Ecto neural progenitor cell (in vitro differentiated cells): ENCODE results near the gene ANKS3.

ENCODE experiments used
- DNase-seq: peaks from one replicate; pipeline ENCODE4 v3.0.0-alpha.2; 2018; ENCODE audit warnings: low spot score

ANKS3 gene

GRCh38 chr16:4734063-4734729 lies at the start of gene ANKS3, which contains the start of gene DNAAF8:
ANKS3 (minus strand) TSS chr16:4734271; CDS start chr16:4730149, 4,122 bp downstream.
DNAAF8 (plus strand) TSS chr16:4734537; CDS start chr16:4736515, 1,978 bp downstream.
- DNase-seq: peak; percentile 96

GRCh38 chr16:4783251-4783950 lies 49.3 kb upstream of the ANKS3 start:
- DNase-seq: no peak

GRCh38 chr16:4780235-4780634 lies 46.2 kb upstream of the ANKS3 start:
- no peak for DNase-seq

- no peak for DNase-seq
These were observed 44.0 kb upstream of the ANKS3 start for GRCh38 chr16:4778050-4778392.

GRCh38 chr16:4777339-4778049 lies 43.4 kb upstream of the ANKS3 start:
- no peak for DNase-seq

- no peak for DNase-seq
These were observed 42.2 kb upstream of the ANKS3 start for GRCh38 chr16:4776141-4776705.

- DNase-seq: no peak
These were observed 40.9 kb upstream of the ANKS3 start for GRCh38 chr16:4775005-4775404.

- DNase-seq: no peak
These were observed 38.3 kb upstream of the ANKS3 start for GRCh38 chr16:4772351-4772750.

- no peak for DNase-seq
These were observed 37.6 kb upstream of the ANKS3 start for GRCh38 chr16:4771646-4772045.

- DNase-seq: no peak
These were observed 35.2 kb upstream of the ANKS3 start for GRCh38 chr16:4769306-4769638.

GRCh38 chr16:4768549-4769305 lies 34.7 kb upstream of the ANKS3 start:
- peak; percentile 97 for DNase-seq

GRCh38 chr16:4767872-4768548 lies 33.9 kb upstream of the ANKS3 start:
- no peak for DNase-seq

GRCh38 chr16:4766875-4767628 lies 33.0 kb upstream of the ANKS3 start, which contains the start of gene ZNF500:
ZNF500 (minus strand) TSS chr16:4767162; CDS start chr16:4765978, 1,184 bp downstream.
- DNase-seq: peak; percentile 99

GRCh38 chr16:4765511-4766474 lies 31.7 kb upstream of the ANKS3 start:
- no peak for DNase-seq

GRCh38 chr16:4763791-4764190 lies 29.7 kb upstream of the ANKS3 start:
- no peak for DNase-seq

- no peak for DNase-seq
These were observed 28.1 kb upstream of the ANKS3 start for GRCh38 chr16:4762205-4762604.

GRCh38 chr16:4760221-4760910 lies 26.3 kb upstream of the ANKS3 start:
- no peak for DNase-seq

- DNase-seq: no peak
These were observed 21.6 kb upstream of the ANKS3 start for GRCh38 chr16:4755687-4756086.

GRCh38 chr16:4754865-4755264 lies 20.8 kb upstream of the ANKS3 start:
- no peak for DNase-seq
